Measurements from ENCODE around the gene GRM8. TPM values are rescaled to one million over a fixed set of nuclear protein-coding genes. Genes with fewer than 3 reads are reported as not detected.

GRM8 gene
- total RNA-seq, 1 experiment from 2014 or later: 2.7 TPM

GRCh38 chr7:126818393-126819196 lies 434.1 kb downstream of the GRM8 start:
- DNase-seq (ENCODE audit: low spot score): no peak

- no peak for DNase-seq (ENCODE audit: low spot score)
Measured at GRCh38 chr7:126809188-126809587, 443.6 kb downstream of the GRM8 start.

GRCh38 chr7:126806614-126807013 lies 446.1 kb downstream of the GRM8 start:
- DNase-seq (ENCODE audit: low spot score): no peak

- no peak for DNase-seq (ENCODE audit: low spot score)
Measured at GRCh38 chr7:126805351-126805750, 447.4 kb downstream of the GRM8 start.

GRCh38 chr7:126804604-126805003 lies 448.1 kb downstream of the GRM8 start:
- peak; percentile 22 for DNase-seq (ENCODE audit: low spot score)

- no peak for DNase-seq (ENCODE audit: low spot score)
Measured at GRCh38 chr7:126803990-126804389, 448.8 kb downstream of the GRM8 start.

- DNase-seq (ENCODE audit: low spot score): peak; percentile 87
Measured at GRCh38 chr7:126803060-126803665, 449.6 kb downstream of the GRM8 start.

GRCh38 chr7:126801733-126802132 lies 451.0 kb downstream of the GRM8 start:
- DNase-seq (ENCODE audit: low spot score): no peak

GRCh38 chr7:126799541-126799940 lies 453.2 kb downstream of the GRM8 start:
- DNase-seq (ENCODE audit: low spot score): no peak

- DNase-seq (ENCODE audit: low spot score): no peak
Measured at GRCh38 chr7:126792521-126792920, 460.2 kb downstream of the GRM8 start.

GRCh38 chr7:126791306-126791705 lies 461.4 kb downstream of the GRM8 start:
- peak; percentile 63 for DNase-seq (ENCODE audit: low spot score)

- peak; percentile 29 for DNase-seq (ENCODE audit: low spot score)
Measured at GRCh38 chr7:126790763-126791162, 462.0 kb downstream of the GRM8 start.

- DNase-seq (ENCODE audit: low spot score): no peak
Measured at GRCh38 chr7:126783613-126784012, 469.1 kb downstream of the GRM8 start.

- no peak for DNase-seq (ENCODE audit: low spot score)
Measured at GRCh38 chr7:126780993-126781392, 471.7 kb downstream of the GRM8 start.

GRCh38 chr7:126778101-126778500 lies 474.6 kb downstream of the GRM8 start:
- no peak for DNase-seq (ENCODE audit: low spot score)

- no peak for DNase-seq (ENCODE audit: low spot score)
Measured at GRCh38 chr7:126776498-126776897, 476.2 kb downstream of the GRM8 start.

GRCh38 chr7:126774077-126774476 lies 478.7 kb downstream of the GRM8 start:
- no peak for DNase-seq (ENCODE audit: low spot score)

GRCh38 chr7:126768836-126769235 lies 483.9 kb downstream of the GRM8 start:
- no peak for DNase-seq (ENCODE audit: low spot score)

- DNase-seq (ENCODE audit: low spot score): no peak
Measured at GRCh38 chr7:126760914-126761577, 491.7 kb downstream of the GRM8 start.

GRCh38 chr7:126755381-126755780 lies 497.4 kb downstream of the GRM8 start:
- no peak for DNase-seq (ENCODE audit: low spot score)

GRCh38 chr7:126750207-126750911 lies 502.4 kb downstream of the GRM8 start:
- no peak for DNase-seq (ENCODE audit: low spot score)

- DNase-seq (ENCODE audit: low spot score): no peak
Measured at GRCh38 chr7:126728967-126729366, 523.8 kb downstream of the GRM8 start.

Measured in H4 (cell line).